Sigmoid colon (tissue), 7 donors: ENCODE data around the gene EFNA5. TPM values are rescaled to one million over a fixed set of nuclear protein-coding genes. Genes with fewer than 3 reads are reported as not detected.
A peak's percentile ranks its signal among the peaks of the same experiment; 100 is the strongest.

Experiments used
- DNase-seq: peaks from one replicate; pipeline ENCODE4 v3.0.0-alpha.2; 2019
- H3K27ac ChIP-seq, 4 donors: fragments of 200-600 bp; sonication (generic); one replicate each; pipeline ENCODE4 v1.5.1; 2016 to 2019; ENCODE audit warnings: mild to moderate bottlenecking in 1 of 4
- H3K27me3 ChIP-seq, 3 donors: fragments of 200-600 bp; sonication (generic); one replicate each; pipeline ENCODE4 v1.5.1; 2019; ENCODE audit warnings: mild to moderate bottlenecking in 1 of 3
- H3K36me3 ChIP-seq, 4 donors: fragments of 200-600 bp; sonication (generic); one replicate each; pipeline ENCODE4 v1.5.1; 2016 to 2019
- H3K4me1 ChIP-seq, 4 donors: fragments of 200-600 bp; sonication (generic); one replicate each; pipeline ENCODE4 v1.5.1; 2017 to 2019
- H3K4me3 ChIP-seq, 4 donors: fragments of 200-600 bp; sonication (generic); one replicate each; pipeline ENCODE4 v1.5.1; 2017 to 2019; ENCODE audit warnings: mild to moderate bottlenecking in 2 of 4, moderate library complexity in 1 of 4
- H3K9me3 ChIP-seq, 4 donors: fragments of 200-600 bp in 3 of 4; sonication (generic) in 3 of 4; one replicate each; pipeline versions ENCODE4 v1.5.1 to v1.6.1; 2013 to 2019
- CTCF ChIP-seq, 4 experiments: fragments of 450-650 bp in 3 of 4; fragments of 200-600 bp in 1 of 4; IDR thresholded peaks; one replicate each; pipeline ENCODE4 v1.5.1; 2016 to 2019; ENCODE audit warnings: antibody characterized with exemption in 4 of 4, mild to moderate bottlenecking in 3 of 4, moderate library complexity in 2 of 4
- EP300 ChIP-seq, 4 donors: sonication (generic); formaldehyde crosslinking; IDR thresholded peaks; one replicate each; pipeline ENCODE4 v1.6.1; 2017; ENCODE audit warnings: antibody characterized with exemption in 4 of 4
- POLR2A ChIP-seq, 2 donors: fragments of 450-650 bp; IDR thresholded peaks; one replicate each; pipeline ENCODE4 v1.6.1; 2016; ENCODE audit warnings: antibody characterized with exemption in 2 of 2, mild to moderate bottlenecking in 2 of 2, moderate library complexity in 2 of 2
- POLR2AphosphoS5 ChIP-seq, 4 donors: sonication (generic); formaldehyde crosslinking; IDR thresholded peaks; one replicate each; pipeline ENCODE4 v1.6.1; 2017; ENCODE audit warnings: antibody characterized with exemption in 4 of 4
- WGBS, 2 donors: extraction: QIAGEN DNeasy Blood & Tissue Kit; methylation state at CpG; one replicate each; pipeline ENCODE4 v1.1.7; 2013; 5-methylcytosine and 5-hydroxymethylcytosine counted together
- intact Hi-C: fragments of 100-400 bp; cut with DNase I; formaldehyde crosslinking; loops from one replicate; pipeline ENCODE4 v1.15.1; 2023
- polyA plus RNA-seq, 3 donors: library from polyadenylated mRNA; stranded (reverse); fragments of 200-250 nt; gene quantifications; one replicate each; pipeline ENCODE4 v1.2.3, GENCODE V29; 2013
- total RNA-seq, 4 donors: library from RNA; depleted of rRNA; stranded (reverse); fragments of >200 nt; gene quantifications; one replicate each; pipeline ENCODE4 v1.1.0, GENCODE V29; 2016
- donor health status: healthy with polysubstance abuse.
- donor health status: Bipolar disorder and iron deficiency.
- donor health status: healthy.

Gene EFNA5
- total and polyA plus RNA-seq, 7 donors = 0.60 to 10.8 (median 6.8) TPM

DNA sequence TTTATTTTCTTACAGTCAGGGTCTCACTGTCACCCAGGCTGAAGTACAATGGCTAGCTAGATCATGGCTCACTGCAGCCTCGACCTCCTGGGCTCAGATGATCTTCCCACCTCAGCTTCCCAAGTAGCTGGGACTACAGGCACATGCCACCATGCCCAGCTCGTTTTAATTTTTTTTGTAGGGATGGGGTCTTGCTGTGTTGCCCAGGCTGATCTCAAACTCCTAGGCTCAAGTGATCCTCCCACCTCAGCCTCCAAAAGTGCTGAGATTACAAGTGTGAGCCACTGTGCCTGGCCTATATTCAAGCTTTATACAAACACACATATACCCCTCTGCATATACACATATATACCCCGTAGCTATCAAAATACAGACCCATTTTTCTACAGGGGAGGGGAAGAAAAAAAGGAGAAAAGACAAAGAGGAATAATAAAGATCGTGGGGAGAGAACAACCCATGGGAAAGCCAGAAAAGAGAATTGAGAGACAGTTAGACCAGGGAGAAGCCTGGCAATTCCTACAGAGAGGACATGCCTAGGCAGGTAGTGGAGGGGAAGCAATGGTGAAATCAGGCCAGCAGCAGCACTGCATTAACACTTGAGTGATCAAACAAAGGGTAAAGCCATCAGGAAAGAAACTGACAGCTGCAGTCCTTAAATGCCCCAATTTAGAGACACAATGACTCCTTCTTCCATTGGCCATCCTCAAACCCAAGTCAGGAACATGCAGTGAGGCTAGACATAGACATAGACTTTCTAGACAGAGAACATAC is 102.7 kb downstream of the EFNA5 start:
- DNase-seq = no peak
- Histone ChIP-seq H3K4me3 (no peak overlapping the region), H3K36me3 (no peaks in the 10 kb centered on the region), H3K9me3 (no peaks in the 10 kb centered on the region), H3K27me3 (no peaks in the 10 kb centered on the region), H3K4me1 (peaks cover 0 to 26% (median 16%) of the 10 kb centered on the region in 4 donors), H3K27ac (no peak overlapping the region)
- TF ChIP-seq POLR2A (IDR thresholded peaks at IDR 0.05) = no peak
- TF ChIP-seq POLR2AphosphoS5 (IDR thresholded peaks at IDR 0.05) = no peak
- TF ChIP-seq CTCF (IDR thresholded peaks at IDR 0.05) = no peak
- TF ChIP-seq EP300 (IDR thresholded peaks at IDR 0.05) = no peak
- WGBS, 2 donors = 89 to 94% methylated on average over 4 of the region's 4 CpGs
- intact Hi-C loops = no loop called here

GRCh38 chr5:107566986-107567385 is 103.8 kb downstream of the EFNA5 start:
- DNase-seq = no peak
- Histone ChIP-seq H3K4me3 (no peak overlapping the region), H3K27me3 (no peaks in the 10 kb centered on the region), H3K27ac (no peak overlapping the region), H3K36me3 (no peaks in the 10 kb centered on the region), H3K9me3 (no peaks in the 10 kb centered on the region), H3K4me1 (peaks cover 0 to 26% (median 16%) of the 10 kb centered on the region in 4 donors)
- intact Hi-C loops = no loop called here
- 81 to 87% methylated on average over 2 of the region's 2 CpGs for WGBS, 2 donors
- no peak for TF ChIP-seq POLR2A (IDR thresholded peaks at IDR 0.05)
- TF ChIP-seq CTCF (IDR thresholded peaks at IDR 0.05) = no peak
- no peak for TF ChIP-seq EP300 (IDR thresholded peaks at IDR 0.05)
- TF ChIP-seq POLR2AphosphoS5 (IDR thresholded peaks at IDR 0.05) = no peak

DNA sequence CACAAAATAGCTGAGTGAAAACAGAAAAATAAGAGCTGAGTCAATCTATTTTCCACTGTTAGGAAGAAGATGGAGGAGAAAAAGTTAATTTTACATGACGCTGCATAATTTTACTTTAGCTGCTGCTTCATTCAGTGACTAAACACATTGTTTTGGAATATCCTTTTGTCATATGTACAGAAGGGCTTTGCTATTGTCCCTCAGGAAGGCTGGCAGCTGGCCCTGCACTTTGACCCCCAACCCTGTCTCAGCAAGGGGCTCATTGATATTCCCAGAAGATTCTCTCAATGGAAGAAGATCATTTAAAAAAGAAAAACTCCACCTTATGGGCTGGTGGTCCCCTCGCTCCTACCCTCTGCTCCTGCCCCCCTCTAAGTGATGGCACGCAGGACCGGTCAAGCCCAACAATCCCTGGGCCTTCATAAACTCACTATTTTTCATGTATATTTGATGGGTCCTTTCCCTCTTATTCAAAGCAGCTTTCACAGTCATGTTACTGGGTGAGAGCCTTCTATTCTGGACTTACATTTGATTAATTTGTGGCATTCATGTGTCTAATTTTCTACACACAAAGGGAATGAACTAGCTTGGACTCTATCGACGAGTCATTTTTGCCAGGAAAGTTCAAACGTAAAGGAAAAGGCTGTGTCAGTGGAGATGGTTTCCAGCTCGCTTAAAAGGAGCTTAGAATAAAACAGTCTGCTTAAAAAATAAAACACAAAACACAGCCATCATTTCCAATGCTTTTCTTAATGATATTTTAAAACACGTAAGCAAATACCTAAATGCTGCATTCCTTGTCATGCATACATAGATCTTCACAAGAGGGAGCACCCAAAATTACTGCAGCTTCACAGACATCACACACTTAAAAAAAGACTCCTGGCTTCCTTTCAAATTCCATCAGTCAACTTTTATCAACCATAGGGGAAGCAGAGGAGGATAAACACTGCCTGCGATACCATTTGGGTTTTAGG is 104.7 kb downstream of the EFNA5 start:
- Histone ChIP-seq H3K36me3 (no peaks in the 10 kb centered on the region), H3K9me3 (no peaks in the 10 kb centered on the region), H3K4me3 (no peak overlapping the region), H3K27me3 (no peaks in the 10 kb centered on the region), H3K27ac (peak overlapping the region in 1 of 4 donors; percentile 40), H3K4me1 (peaks cover 0 to 21% (median 10%) of the 10 kb centered on the region in 4 donors)
- WGBS, 2 donors = 81 to 91% methylated on average over 10 of the region's 10 CpGs
- TF ChIP-seq POLR2AphosphoS5 (IDR thresholded peaks at IDR 0.05) = no peak
- TF ChIP-seq POLR2A (IDR thresholded peaks at IDR 0.05) = no peak
- no peak for TF ChIP-seq CTCF (IDR thresholded peaks at IDR 0.05)
- TF ChIP-seq EP300 (IDR thresholded peaks at IDR 0.05) = no peak
- intact Hi-C loops = no loop called here
- DNase-seq = no peak

DNA sequence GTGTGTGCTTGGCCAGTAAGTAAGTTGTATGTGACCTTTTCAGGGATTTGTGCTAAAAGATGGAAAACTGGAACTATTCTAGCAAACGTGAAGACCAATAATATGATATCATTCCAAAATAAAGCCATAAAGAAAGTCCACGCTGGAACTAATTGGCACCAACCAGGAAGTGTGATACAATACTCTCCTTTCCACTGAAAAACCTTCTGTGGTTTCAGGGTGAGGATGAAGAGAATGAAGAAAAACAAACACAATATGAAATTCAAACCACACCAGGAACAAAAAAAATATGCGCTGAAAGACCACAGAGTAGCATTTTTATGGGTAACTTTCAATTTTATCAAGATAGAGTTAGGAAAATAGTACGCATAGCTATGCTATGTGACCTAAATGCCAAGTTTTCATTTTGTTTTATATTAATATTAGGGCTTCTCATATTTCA is 105.8 kb downstream of the EFNA5 start:
- no peak for DNase-seq
- peaks cover 0 to 12% (median 5%) of the 10 kb centered on the region in 4 donors for H3K4me1 ChIP-seq
- intact Hi-C loops = no loop called here
- H3K27me3 ChIP-seq = no peaks in the 10 kb centered on the region
- no peaks in the 10 kb centered on the region for H3K9me3 ChIP-seq
- 52 to 71% methylated on average over 4 of the region's 4 CpGs for WGBS, 2 donors
- H3K27ac ChIP-seq = no peak overlapping the region
- H3K36me3 ChIP-seq = no peaks in the 10 kb centered on the region
- H3K4me3 ChIP-seq = no peak overlapping the region
- TF ChIP-seq EP300 (IDR thresholded peaks at IDR 0.05) (no peak), POLR2A (IDR thresholded peaks at IDR 0.05) (no peak), POLR2AphosphoS5 (IDR thresholded peaks at IDR 0.05) (no peak), CTCF (IDR thresholded peaks at IDR 0.05) (no peak)
